Lung (tissue), 12 donors: ENCODE data around the gene ABHD14A. TPM values are rescaled to one million over a fixed set of nuclear protein-coding genes. Genes with fewer than 3 reads are reported as not detected.

Source experiments
- ATAC-seq: fragments of 200-7000 bp; cut with Tn5 transposase; one replicate; pipeline ENCODE4 v1.9.1; 2020; ENCODE audit warnings: moderate number of reproducible peaks; ENCODE audit not compliant: insufficient read depth, low FRiP score
- DNase-seq, 3 donors: peaks; one replicate each; pipeline ENCODE4 v3.0.0-alpha.2; 2013 to 2017
- H3K27ac ChIP-seq, 2 donors: one replicate each; pipeline ENCODE4 v1.5.1; 2013; ENCODE audit warnings: mild to moderate bottlenecking in 2 of 2, moderate library complexity in 2 of 2, control low read depth in 1 of 2, inconsistent platforms in 1 of 2, low read depth in 1 of 2, low read length in 1 of 2
- H3K27me3 ChIP-seq, 3 donors: one replicate each; pipeline ENCODE4 v1.5.1; 2013; ENCODE audit warnings: low read length in 2 of 3; ENCODE audit not compliant: control insufficient read depth in 3 of 3, insufficient read depth in 3 of 3
- H3K36me3 ChIP-seq, 4 donors: one replicate each; pipeline ENCODE4 v1.5.1; 2013; ENCODE audit warnings: low read length in 4 of 4, mild to moderate bottlenecking in 1 of 4, moderate library complexity in 1 of 4; ENCODE audit not compliant: control insufficient read depth in 4 of 4, insufficient read depth in 4 of 4
- H3K4me1 ChIP-seq, 5 donors: one replicate each; pipeline ENCODE4 v1.5.1; 2013; ENCODE audit warnings: low read length in 5 of 5, mild to moderate bottlenecking in 2 of 5, moderate library complexity in 1 of 5; ENCODE audit not compliant: control insufficient read depth in 5 of 5, insufficient read depth in 5 of 5
- H3K4me3 ChIP-seq: one replicate; pipeline ENCODE4 v1.5.1; 2013; ENCODE audit warnings: mild to moderate bottlenecking, control low read depth, moderate library complexity
- H3K9ac ChIP-seq, 2 donors: one replicate each; pipeline ENCODE4 v1.5.1; 2013; ENCODE audit warnings: low read length in 2 of 2, control low read depth in 1 of 2; ENCODE audit not compliant: insufficient read depth in 1 of 2
- H3K9me3 ChIP-seq, 4 donors: one replicate each; pipeline ENCODE4 v1.5.1; 2013; ENCODE audit warnings: low read length in 3 of 4, mild to moderate bottlenecking in 1 of 4, moderate library complexity in 1 of 4; ENCODE audit not compliant: control insufficient read depth in 4 of 4, insufficient read depth in 3 of 4
- CTCF ChIP-seq: IDR thresholded peaks from 2 replicates; pipeline ENCODE4 v1.5.1; 2012; ENCODE audit warnings: mild to moderate bottlenecking; ENCODE audit errors: control extremely low read depth, extremely low read depth
- WGBS, 2 donors: extraction: QIAGEN DNeasy Blood & Tissue Kit; methylation state at CpG; one replicate each; pipeline ENCODE4 v1.1.7; 2013; 5-methylcytosine and 5-hydroxymethylcytosine counted together
- polyA plus RNA-seq, 2 donors: library from polyadenylated mRNA; stranded (reverse); fragments of 200-250 nt; gene quantifications; one replicate each; pipeline ENCODE4 v1.2.1, GENCODE V29; 2013
- total RNA-seq, 2 donors: library from RNA; depleted of rRNA in 1 of 2; stranded (reverse); fragments of >200 nt in 1 of 2; gene quantifications; one replicate each; pipeline ENCODE4 v1.2.1, GENCODE V29; 2014 to 2021
- donor health status: control.
- donor health status: control.
- donor health status: Bipolar disorder and iron deficiency.
- donor health status: healthy.
- donor health status: DM: yes; HTN: yes; CAD: no.

ABHD14A gene
- total and polyA plus RNA-seq, 4 donors, result 7.2 to 62.8 (median 21.8) TPM

DNA sequence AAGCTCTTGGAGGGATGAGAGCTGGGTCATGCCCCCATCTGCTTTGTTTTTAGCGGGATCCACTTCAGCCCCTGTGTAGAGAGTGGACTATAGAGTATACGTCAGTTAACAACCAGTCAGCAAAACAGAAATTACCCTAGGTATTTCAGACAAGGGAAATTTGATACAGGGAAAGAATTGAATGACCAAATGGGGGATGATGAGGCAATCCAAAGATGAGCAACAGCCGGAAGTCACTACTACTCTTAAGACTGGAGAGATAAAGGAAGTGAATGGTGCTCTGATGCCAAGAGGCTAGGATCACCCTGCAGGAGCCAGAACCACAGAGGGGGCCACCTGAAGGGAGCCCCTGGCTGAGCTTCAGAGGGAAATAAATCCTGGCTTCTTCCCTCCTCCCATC, 21.4 kb upstream of the ABHD14A start:
- H3K9me3 ChIP-seq, result peaks cover 0 to 2% (median 0%) of the 10 kb centered on the region in 4 donors
- WGBS, 2 donors, result 47 to 63% methylated on average over 3 of the region's 3 CpGs
- H3K36me3 ChIP-seq, result peaks cover 0 to 4% (median 0%) of the 10 kb centered on the region in 4 donors
- ATAC-seq (no peak), DNase-seq (peak in 1 of 3 donors; percentile 26)
- H3K9ac ChIP-seq, result no peak overlapping the region
- H3K4me1 ChIP-seq, result peaks cover 0 to 11% (median 4%) of the 10 kb centered on the region in 5 donors
- no peak overlapping the region for H3K27ac ChIP-seq
- TF ChIP-seq CTCF, result no peak
- H3K27me3 ChIP-seq, result peaks cover 0 to 6% (median 0%) of the 10 kb centered on the region in 3 donors
- H3K4me3 ChIP-seq, result no peak overlapping the region

DNA sequence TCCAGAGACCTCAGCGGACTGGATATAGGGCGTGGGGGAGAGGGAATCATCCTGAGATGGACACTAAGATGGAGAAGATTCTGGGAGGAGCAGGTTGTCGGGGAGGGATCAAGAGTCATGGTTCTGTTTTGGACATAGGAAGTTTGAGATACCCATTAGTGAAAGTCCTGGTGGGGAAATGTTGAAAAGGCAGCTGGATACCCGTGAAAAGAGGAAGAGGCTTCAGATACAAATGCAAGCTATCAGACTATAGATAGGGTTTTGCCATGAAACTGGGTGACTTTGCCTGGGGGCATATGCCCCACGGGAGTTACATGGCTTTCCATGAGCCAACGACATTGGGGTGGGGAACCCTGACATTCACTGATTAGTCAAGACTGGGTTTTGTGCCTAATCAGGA, 20.8 kb upstream of the ABHD14A start:
- Histone ChIP-seq H3K27ac (no peak overlapping the region), H3K4me3 (no peak overlapping the region), H3K36me3 (peaks cover 0 to 7% (median under 1%) of the 10 kb centered on the region in 4 donors), H3K27me3 (peaks cover 0 to 6% (median 0%) of the 10 kb centered on the region in 3 donors), H3K4me1 (peaks cover 0 to 11% (median 4%) of the 10 kb centered on the region in 5 donors), H3K9ac (no peak overlapping the region), H3K9me3 (no peaks in the 10 kb centered on the region)
- no peak for ATAC-seq
- TF ChIP-seq CTCF, result no peak
- no peak for DNase-seq
- WGBS, 2 donors, result 51 to 70% methylated on average over 6 of the region's 6 CpGs

GRCh38 chr3:51954713-51955112, 20.2 kb upstream of the ABHD14A start:
- WGBS, 2 donors, result 88% methylated on average over 1 of the region's 1 CpG
- DNase-seq, result no peak
- no peak for TF ChIP-seq CTCF

More at GRCh38 chr3:51954713-51955112, 20.2 kb upstream of the ABHD14A start:
- Histone ChIP-seq H3K9ac (no peak overlapping the region), H3K36me3 (peaks cover 0 to 7% (median under 1%) of the 10 kb centered on the region in 4 donors), H3K9me3 (no peaks in the 10 kb centered on the region), H3K4me3 (no peak overlapping the region), H3K4me1 (peaks cover 0 to 11% (median 4%) of the 10 kb centered on the region in 5 donors), H3K27ac (no peak overlapping the region), H3K27me3 (peaks cover 0 to 6% (median 0%) of the 10 kb centered on the region in 3 donors)
- no peak for ATAC-seq
